COLO668 (cell line): Measurements from ENCODE around the gene MCF2L.
"Not testable (repeated sequence)": the region's sequence is repeated elsewhere in the genome, so short reads cannot be mapped to it uniquely, and the experiment has no call there.

Source experiments
- DNase-seq: peaks from one replicate; lab custom pipeline; 2025; ENCODE audit not compliant: unreplicated experiment; lab: John Stamatoyannopoulos, UW

The MCF2L gene

GRCh38 chr13:113077953-113078901 lies 109.2 kb downstream of the MCF2L start:
- no peak for DNase-seq

GRCh38 chr13:113078902-113079780 lies 110.1 kb downstream of the MCF2L start:
- no peak for DNase-seq

DNA sequence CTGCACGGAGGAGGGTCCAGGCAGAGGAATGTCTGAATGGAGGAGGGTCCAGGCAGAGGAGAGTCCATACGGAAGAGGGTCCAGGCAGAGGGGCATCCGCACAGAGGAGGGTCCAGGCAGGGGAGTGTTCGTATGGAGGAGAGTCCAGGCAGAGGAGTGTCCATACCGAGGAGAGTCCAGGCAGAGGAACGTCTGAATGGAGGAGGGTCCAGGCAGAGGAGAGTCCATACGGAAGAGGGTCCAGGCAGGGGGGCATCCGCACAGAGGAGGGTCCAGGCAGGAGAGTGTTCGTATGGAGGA lies 110.7 kb downstream of the MCF2L start:
- not testable (repeated sequence) for DNase-seq

- no peak for DNase-seq
Observed at GRCh38 chr13:113080361-113080831, 111.4 kb downstream of the MCF2L start.

- DNase-seq, result no peak
Observed at GRCh38 chr13:113080901-113081521, 112.0 kb downstream of the MCF2L start.

DNA sequence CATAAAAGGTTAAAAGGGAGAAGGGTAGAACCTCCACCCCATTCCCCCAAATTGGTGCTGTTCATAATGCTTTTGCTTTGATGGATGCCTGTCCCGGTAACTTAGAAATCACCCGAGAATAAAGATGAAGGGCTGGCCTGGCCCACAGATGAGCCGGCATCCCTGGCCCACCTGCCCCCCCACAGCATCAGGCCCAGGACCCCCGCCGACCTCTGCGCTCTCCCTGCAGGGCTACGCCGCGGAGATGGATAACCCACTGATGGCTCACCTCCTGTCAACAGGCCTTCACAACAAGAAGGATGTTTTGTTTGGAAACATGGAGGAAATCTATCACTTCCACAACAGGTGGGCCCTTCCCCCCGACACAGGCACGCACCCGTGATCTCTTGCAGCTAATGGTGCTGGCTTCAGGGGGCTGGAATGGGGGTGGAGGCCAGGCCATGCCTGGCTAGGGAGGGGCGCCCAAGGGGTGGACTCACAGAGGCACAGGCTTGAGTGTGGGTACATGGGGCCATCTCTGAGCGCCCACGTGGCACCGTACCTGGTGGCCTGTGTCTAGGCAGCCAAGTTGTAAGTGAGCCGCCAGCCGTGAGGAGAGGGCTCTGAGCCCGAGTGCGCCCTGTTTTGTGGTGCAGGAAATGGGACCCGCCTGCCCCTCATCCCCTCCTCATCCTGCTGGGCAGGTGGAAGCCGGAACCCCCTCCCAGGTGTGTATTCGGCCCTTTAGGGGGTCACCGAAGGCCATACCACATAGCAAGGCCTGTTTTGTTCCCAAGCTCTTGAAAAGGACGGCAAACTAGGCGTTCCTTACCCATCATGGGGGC lies 113.4 kb downstream of the MCF2L start:
- no peak for DNase-seq

DNA sequence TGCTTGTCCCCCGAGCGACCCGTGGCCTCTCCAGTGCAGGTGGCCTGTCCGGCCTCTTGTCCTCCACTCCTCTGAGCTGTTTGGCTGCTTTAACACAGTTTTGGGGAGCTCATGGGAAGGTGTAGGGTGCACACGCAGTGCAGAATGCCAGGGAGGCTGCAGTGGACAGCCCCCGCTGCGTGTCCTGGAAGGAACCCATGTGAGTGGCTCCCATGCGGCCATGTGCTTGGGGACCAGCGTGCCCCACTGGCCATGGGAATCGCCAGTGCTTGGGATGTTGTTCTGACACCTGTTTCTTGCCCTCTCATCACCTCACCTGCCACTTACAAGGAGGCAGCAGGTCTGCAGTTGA lies 114.0 kb downstream of the MCF2L start:
- DNase-seq, result no peak

DNA sequence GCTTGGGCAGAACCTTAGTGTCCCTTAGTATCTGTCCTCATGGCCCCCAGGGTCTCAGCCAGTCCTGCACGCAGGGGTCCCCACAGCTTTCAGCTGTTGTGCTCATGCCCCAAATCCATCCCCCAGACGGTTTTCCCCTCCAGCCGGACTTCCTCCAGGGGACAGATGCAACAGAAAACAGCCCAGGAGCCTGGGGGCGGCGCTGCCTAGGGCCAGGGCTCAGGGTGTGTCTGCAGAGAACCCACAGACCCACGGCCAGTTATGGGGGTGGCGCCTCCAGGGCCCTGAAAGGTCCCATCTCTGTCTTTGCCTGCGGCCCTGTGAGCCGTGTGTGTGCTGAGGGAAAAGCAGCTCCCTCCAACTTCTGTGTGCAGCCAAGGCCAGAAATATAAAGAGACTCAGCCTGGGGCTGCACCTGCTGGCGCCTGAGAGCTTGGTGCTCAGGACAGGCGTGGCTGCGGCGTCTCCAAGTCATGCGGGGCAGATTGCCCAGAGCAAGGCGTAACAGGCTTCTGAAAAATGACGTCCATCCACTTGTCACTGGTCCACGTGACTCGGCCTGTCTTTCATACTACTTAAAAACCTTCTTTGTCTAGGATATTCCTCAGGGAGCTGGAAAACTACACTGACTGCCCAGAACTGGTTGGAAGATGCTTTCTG lies 114.5 kb downstream of the MCF2L start:
- DNase-seq, result no peak

DNA sequence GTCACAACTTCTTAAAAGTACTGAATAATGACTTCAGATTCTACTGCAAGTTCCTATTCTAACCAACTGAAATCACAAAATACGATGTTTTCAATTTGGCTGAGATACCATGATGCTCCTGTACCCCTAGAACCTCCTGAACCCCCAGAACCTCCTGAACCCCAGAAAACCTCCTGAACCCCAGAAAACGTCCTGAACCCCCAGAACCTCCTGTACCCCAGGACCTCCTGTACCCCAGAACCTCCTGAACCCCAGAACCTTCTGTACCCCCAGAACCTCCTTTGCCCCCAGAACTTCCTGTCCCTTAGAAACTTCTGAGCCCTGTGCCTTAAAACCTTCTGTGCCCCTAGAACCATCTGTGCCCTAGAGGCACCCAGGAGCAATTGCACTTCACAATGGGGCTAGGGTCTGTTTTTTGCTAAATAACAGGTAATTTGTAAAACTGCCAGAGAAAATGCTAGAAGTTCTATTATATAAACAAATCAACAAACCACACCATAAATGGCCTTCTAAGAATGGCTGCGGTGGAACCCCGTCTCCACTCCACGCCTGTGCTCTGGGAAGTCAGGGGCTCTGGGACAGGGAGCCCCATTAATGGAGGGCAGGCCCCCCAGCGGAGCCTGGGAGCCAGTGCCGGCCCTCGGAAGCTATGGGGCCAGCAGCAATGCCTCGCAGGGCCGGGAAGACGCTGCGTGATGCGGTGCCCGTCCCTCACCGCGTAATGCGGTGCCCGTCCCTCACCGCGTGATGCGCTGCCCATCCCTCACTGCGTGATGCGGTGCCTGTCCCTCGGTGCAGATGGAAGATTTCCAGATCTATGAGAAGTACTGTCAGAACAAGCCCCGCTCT lies 115.3 kb downstream of the MCF2L start:
- DNase-seq, result no peak

- DNase-seq, result no peak
Observed at GRCh38 chr13:113084943-113085540, 116.0 kb downstream of the MCF2L start.

DNA sequence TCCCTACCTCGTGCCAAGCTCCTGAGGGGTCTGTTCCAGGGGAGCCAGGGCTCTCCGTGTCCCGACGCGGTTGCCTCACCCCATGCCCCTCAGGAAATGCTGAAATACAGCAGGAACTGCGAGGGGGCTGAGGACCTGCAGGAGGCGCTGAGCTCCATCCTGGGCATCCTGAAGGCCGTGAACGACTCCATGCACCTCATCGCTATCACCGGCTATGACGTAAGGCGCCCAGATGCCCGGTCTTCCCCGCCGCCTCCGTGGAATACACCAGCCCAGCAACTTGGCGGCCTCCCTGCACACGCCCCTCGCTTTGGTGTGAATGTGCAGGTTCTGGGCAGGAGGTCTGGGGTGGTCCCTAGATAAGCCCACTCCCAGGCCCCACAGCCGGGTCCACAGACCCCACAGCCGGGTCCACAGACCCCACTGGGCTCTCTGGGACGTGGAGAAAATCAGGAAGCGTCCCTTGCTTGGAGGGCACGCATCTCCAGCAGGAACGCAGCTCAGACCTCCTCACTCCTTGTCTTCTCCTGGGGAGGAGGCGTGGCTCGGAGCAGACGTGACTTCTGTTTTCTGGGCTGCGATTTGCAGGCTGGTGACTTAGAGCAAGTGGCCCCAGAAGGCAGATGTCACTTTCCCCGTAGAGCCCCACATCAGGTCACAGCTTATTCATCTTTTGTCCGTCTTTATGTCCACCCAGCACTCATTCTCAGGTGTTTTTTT lies 117.2 kb downstream of the MCF2L start:
- no peak for DNase-seq

GRCh38 chr13:113086991-113087922 lies 118.2 kb downstream of the MCF2L start:
- DNase-seq, result no peak

DNA sequence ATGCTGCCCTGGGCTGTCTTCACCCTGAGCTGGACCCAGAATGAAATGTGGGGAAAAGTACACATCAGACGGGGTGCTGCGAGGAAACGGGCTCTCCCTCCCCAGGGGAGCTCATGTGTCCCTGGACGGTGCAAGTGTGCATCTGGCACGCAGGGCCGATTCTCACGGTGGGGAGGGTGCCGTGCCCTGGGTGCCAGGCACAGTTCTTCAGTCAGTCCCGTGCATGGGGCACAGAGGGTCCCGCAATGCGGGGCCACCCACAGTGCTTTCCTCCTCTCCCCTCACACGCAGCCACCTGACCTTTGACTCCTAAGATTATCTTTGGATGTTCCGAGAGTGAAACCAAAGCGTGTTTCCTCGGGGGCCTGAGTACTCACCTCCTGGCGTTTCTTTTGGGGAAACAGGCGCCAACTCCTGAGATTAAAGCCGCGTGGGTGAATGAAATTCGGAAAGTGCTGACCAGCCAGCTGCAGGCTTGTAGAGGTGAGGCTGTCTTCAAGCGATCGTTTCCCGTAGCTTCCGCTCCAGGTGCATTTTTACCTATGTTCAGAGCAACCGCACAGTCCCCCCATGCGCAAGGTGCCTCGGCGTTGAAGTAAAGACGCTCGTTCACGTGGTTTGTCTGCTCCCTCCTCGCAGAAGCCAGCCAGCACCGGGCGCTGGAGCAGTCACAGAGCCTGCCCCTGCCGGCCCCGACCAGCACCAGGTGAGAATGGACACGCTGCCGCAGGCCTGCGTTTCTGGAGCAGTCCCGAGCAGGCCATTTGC lies 119.1 kb downstream of the MCF2L start:
- DNase-seq, result no peak

DNA sequence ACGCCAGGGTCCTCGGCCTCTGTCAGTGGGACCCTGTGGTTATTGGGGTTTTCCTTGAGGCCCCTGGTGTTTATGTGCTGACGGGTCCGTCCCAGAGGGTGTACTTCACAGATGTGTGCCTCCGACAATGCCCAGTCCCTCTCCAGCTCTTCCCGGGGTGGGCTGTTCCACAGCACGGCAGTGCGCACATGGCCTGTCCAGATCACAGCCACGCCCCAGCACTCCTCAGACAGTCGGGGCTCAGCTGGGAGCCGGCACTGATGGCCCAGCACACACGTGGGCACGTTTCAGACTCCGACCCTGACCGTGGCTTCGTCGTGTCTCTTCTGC lies 119.6 kb downstream of the MCF2L start:
- DNase-seq, result no peak

GRCh38 chr13:113089693-113090414 lies 120.8 kb downstream of the MCF2L start:
- no peak for DNase-seq

DNA sequence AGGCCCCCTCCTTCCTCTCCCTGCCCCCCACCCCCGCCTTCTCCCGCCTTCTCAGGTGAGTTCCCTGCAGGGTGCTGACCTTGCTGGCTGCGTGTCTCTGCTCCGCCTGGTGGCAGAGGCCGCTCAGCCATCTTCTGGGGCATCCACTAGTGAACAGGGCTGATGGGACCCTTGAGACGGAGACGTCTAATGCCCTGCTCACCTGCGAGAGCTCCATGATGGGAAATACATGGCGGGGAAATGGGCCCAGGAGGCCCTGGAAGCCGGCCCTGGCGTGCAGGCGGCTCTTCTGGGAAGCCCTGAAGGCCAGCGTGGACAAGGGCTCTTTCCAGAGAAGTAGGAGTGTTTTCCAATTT lies 121.4 kb downstream of the MCF2L start:
- no peak for DNase-seq
